Measurements from ENCODE around the gene CIT.

GRCh38 chr12:119859241-119859640 is 17.9 kb downstream of the CIT start:
- TF ChIP-seq EZH2 (IDR thresholded peaks at IDR 0.05; ENCODE audit: low read length, missing control alignments) = no peak
- TF ChIP-seq, protein P1, sequence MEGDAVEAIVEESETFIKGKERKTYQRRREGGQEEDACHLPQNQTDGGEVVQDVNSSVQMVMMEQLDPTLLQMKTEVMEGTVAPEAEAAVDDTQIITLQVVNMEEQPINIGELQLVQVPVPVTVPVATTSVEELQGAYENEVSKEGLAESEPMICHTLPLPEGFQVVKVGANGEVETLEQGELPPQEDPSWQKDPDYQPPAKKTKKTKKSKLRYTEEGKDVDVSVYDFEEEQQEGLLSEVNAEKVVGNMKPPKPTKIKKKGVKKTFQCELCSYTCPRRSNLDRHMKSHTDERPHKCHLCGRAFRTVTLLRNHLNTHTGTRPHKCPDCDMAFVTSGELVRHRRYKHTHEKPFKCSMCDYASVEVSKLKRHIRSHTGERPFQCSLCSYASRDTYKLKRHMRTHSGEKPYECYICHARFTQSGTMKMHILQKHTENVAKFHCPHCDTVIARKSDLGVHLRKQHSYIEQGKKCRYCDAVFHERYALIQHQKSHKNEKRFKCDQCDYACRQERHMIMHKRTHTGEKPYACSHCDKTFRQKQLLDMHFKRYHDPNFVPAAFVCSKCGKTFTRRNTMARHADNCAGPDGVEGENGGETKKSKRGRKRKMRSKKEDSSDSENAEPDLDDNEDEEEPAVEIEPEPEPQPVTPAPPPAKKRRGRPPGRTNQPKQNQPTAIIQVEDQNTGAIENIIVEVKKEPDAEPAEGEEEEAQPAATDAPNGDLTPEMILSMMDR (conservative IDR thresholded peaks at IDR 0.05 in 1 of 2, IDR thresholded peaks at IDR 0.05 in 1 of 2; ENCODE audit: low read depth in 1 of 2, low read length in 2 of 2) = no peak

Data from fibroblast of lung (primary cell).